NCI-H69 (cell line): Measurements from ENCODE around the gene SLC12A2.

Experiments used
- DNase-seq: peaks from one replicate; lab custom pipeline; 2025; lab: John Stamatoyannopoulos, UW

The SLC12A2 gene

GRCh38 chr5:128172102-128172501, 88.5 kb downstream of the SLC12A2 start:
- DNase-seq = no peak

GRCh38 chr5:128174951-128175350, 91.4 kb downstream of the SLC12A2 start:
- DNase-seq = no peak

DNA sequence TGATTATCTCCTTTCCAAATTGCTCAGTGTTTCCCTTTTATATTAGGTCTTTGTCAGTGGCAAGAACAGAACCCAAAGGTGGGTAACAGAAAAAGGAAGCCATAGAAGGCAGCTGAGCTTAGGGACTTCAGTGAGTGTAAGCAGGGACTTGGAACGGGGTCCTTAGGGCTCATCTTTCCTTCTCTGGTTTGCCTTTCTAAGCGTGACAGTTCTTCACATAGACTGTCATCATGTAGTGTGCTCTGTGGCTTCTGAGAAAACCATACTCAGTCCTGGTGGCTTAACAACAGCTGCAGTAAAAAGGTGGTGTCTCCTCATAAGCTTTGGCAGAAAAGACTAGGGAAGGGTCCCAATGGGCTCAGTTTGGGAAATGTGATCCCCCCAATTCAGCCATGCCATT, 108.8 kb downstream of the SLC12A2 start:
- DNase-seq = no peak

- no peak for DNase-seq
Observed at GRCh38 chr5:128193665-128194390, 110.3 kb downstream of the SLC12A2 start.

GRCh38 chr5:128195316-128195715, 111.8 kb downstream of the SLC12A2 start:
- no peak for DNase-seq

GRCh38 chr5:128196080-128196479, 112.5 kb downstream of the SLC12A2 start:
- DNase-seq = no peak

- DNase-seq = no peak
Observed at GRCh38 chr5:128196791-128197190, 113.2 kb downstream of the SLC12A2 start.

DNA sequence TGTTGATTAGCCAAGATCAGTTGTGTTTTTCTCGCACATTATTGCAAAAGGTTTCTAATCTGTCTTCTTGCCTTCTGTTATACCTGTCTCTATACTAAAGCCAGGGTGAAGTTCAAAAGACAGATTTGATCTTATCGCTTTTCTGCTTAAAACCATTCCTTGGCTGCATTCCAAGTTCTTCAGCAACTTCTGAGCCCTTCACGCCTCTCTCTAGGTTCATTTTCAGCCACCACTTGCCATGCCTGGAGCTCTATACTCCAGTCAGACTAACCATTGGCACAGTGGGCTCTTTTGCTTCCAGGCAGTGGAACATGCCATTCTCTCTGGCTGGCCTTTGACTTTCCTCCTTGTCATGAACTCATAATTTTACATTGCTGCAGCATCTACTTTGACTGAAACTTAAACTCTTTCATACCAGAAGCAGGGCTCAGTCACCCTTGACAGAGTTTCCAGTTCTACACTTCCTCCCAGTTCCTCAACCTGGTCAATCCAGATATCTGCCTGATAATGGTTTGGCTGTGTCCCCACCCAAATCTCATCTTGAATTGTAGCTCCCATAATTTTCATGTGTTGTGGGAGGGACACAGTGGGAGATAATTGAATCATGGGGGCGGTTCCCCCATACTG, 114.4 kb downstream of the SLC12A2 start:
- no peak for DNase-seq

- no peak for DNase-seq
Observed at GRCh38 chr5:128199104-128199503, 115.5 kb downstream of the SLC12A2 start.

GRCh38 chr5:128199611-128200010, 116.0 kb downstream of the SLC12A2 start:
- no peak for DNase-seq

- DNase-seq = peak; percentile 89
Observed at GRCh38 chr5:128201065-128201926, 117.7 kb downstream of the SLC12A2 start.

GRCh38 chr5:128202320-128202719, 118.8 kb downstream of the SLC12A2 start:
- DNase-seq = no peak

DNA sequence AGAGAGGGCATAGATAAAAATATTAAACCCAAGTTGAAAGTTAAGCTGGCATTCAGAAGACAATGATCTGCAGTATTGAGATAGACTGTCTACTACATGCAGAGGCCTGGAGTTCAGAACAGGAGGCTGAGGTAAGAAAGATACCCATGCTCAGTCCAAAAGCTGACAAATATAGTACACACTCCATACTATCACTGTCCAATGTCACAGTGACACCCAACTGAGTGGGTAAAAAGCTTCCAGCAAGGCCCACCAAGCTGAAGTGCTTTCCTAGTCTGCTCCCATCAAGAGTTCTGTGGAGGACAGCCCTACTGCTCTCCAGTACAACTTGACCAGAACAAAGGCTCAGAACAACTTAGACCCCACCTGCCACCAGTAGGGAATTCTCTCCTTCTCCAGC, 124.9 kb downstream of the SLC12A2 start:
- no peak for DNase-seq

- DNase-seq = no peak
Observed at GRCh38 chr5:128212191-128212806, 128.7 kb downstream of the SLC12A2 start.

DNA sequence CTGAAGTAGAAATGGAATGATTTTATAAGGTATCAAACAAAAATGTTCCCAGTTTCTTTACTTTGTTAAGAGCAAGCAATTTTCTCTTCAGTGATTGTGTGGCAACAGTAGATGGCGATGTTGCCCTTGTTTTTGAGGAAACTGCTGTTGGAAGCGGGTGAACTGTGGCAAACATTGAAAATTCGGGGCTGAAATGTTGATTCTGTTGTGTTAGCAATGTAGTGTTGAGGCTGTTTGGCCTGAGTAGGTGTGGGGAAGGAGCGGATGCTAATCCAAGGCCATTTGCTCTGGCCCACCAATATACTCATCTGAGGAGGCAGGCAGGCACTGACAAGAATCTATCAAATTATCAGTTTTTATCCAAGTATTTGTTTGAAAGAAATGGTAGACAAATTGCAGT, 129.8 kb downstream of the SLC12A2 start:
- peak; percentile 85 for DNase-seq

GRCh38 chr5:128213833-128214232, 130.3 kb downstream of the SLC12A2 start:
- peak; percentile 18 for DNase-seq

GRCh38 chr5:128216285-128216684, 132.7 kb downstream of the SLC12A2 start:
- DNase-seq = no peak

- DNase-seq = no peak
Observed at GRCh38 chr5:128216860-128217531, 133.4 kb downstream of the SLC12A2 start.

GRCh38 chr5:128220841-128221240, 137.3 kb downstream of the SLC12A2 start:
- no peak for DNase-seq

GRCh38 chr5:128224336-128224735, 140.8 kb downstream of the SLC12A2 start:
- DNase-seq = no peak

GRCh38 chr5:128225245-128226030, 141.9 kb downstream of the SLC12A2 start:
- peak; percentile 44 for DNase-seq
